Activated CD4-positive, alpha-beta T cell treated with anti-CD3 and anti-CD28 coated beads for 36 hours (primary cell): ENCODE data around the gene SLC6A11. TPM values are rescaled to one million over a fixed set of nuclear protein-coding genes. Genes with fewer than 3 reads are reported as not detected.

Experiments used
- ATAC-seq: fragments of 200-7000 bp; cut with Tn5 transposase; one replicate; pipeline ENCODE4 v1.10.0; 2021; ENCODE audit warnings: mild to moderate bottlenecking, moderate library complexity
- CTCF ChIA-PET: fragments of 350-600 bp; sonication (Branson Sonifier 250); formaldehyde crosslinking; loops from one replicate; lab custom pipeline; 2021; ENCODE audit warnings: antibody characterized with exemption; lab: Charles Lee
- POLR2A ChIA-PET: fragments of 350-600 bp; sonication (Branson Sonifier 250); formaldehyde crosslinking; loops from one replicate; lab custom pipeline; 2021; ENCODE audit warnings: antibody characterized with exemption, inconsistent platforms; lab: Charles Lee
- DNase-seq: peaks from one replicate; pipeline ENCODE4 v3.0.0-alpha.2; 2020
- H3K27ac Mint-ChIP-seq: one replicate; pipeline ENCODE4 v1.8.0; 2021; ENCODE audit warnings: mixed read lengths
- H3K27me3 Mint-ChIP-seq: one replicate; pipeline ENCODE4 v1.8.0; 2021; ENCODE audit warnings: mixed read lengths
- H3K36me3 Mint-ChIP-seq: one replicate; pipeline ENCODE4 v1.8.0; 2021; ENCODE audit warnings: low read depth, mixed read lengths
- H3K4me1 Mint-ChIP-seq: one replicate; pipeline ENCODE4 v1.8.0; 2021; ENCODE audit warnings: mixed read lengths
- H3K4me3 Mint-ChIP-seq: one replicate; pipeline ENCODE4 v1.8.0; 2021; ENCODE audit warnings: mild to moderate bottlenecking, moderate library complexity, mixed read lengths
- H3K9me3 Mint-ChIP-seq: one replicate; pipeline ENCODE4 v1.8.0; 2021; ENCODE audit warnings: low read depth, mixed read lengths
- intact Hi-C, 2 experiments: fragments of 100-400 bp; cut with DNase I in 1 of 2; cut with micrococcal nuclease in 1 of 2; formaldehyde crosslinking; loops; one replicate each; pipeline versions ENCODE4 v1.14.2 to v1.15.1; 2022 to 2024; cut with DNase I, micrococcal nuclease
- total RNA-seq, 2 experiments: library from RNA; stranded (reverse); gene quantifications; one replicate each; pipeline ENCODE4 v1.2.3, GENCODE V29; 2021

Gene SLC6A11
- total RNA-seq, 2 experiments from 2014 or later = not detected

GRCh38 chr3:10822055-10822454 is 6.0 kb downstream of the SLC6A11 start:
- no peak overlapping the region for H3K27ac Mint-ChIP-seq
- ChIA-PET POLR2A (no interaction called here), CTCF (interaction anchor here (0.5 kb wide), 1 partner anchor 123 kb away, joined by 3 read pairs; no protein-coding TSS in a partner anchor)
- no peaks in the 10 kb centered on the region for H3K9me3 Mint-ChIP-seq
- H3K4me1 Mint-ChIP-seq = no peaks in the 10 kb centered on the region
- intact Hi-C loops = no loop called here
- no peaks in the 10 kb centered on the region for H3K36me3 Mint-ChIP-seq
- H3K4me3 Mint-ChIP-seq = no peak overlapping the region
- ATAC-seq = no peak
- peaks cover 18% of the 10 kb centered on the region for H3K27me3 Mint-ChIP-seq
- DNase-seq = no peak

DNA sequence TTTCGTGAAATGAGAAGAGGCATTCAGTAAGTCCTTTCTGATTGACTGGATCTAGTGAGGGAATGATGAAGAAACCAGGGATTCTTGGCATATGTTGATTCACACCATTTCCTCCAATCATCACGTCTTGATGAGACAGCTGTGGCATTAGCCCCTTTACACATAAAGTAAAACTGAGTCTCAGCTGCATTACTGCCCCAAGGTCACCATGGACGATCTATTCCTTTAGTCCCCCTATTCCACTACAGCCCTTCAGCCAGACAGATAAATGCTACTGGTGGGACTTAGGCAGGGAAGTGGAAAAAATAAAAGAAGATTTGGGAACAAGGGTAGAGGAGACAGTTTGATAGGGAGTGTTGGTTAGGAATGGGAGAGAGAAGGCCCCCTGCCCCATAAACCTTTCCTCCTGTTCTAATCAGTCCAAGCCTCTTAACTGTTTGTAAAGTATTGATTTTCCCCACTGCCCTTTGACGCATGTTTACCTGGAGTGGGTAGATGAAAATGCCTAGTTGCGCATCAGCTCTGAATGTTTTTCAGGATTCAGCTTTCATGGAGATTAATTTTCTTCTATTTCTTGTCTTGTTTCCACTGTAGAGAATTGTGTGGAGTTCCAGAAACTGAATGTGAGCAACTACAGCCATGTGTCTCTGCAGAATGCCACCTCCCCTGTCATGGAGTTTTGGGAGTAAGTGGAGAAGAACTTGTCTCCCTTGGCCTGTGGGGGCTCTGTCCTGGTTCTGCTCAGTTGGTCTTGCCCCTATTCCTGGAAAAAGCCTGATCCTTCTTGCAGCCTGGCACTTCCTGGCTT is 6.9 kb downstream of the SLC6A11 start:
- ATAC-seq = no peak
- ChIA-PET POLR2A (no interaction called here), CTCF (no interaction called here)
- intact Hi-C loops = no loop called here
- Mint-ChIP-seq H3K4me3 (no peak overlapping the region), H3K27ac (no peak overlapping the region), H3K27me3 (peaks cover 13% of the 10 kb centered on the region), H3K9me3 (no peaks in the 10 kb centered on the region), H3K4me1 (no peaks in the 10 kb centered on the region), H3K36me3 (no peaks in the 10 kb centered on the region)
- DNase-seq = no peak

DNA sequence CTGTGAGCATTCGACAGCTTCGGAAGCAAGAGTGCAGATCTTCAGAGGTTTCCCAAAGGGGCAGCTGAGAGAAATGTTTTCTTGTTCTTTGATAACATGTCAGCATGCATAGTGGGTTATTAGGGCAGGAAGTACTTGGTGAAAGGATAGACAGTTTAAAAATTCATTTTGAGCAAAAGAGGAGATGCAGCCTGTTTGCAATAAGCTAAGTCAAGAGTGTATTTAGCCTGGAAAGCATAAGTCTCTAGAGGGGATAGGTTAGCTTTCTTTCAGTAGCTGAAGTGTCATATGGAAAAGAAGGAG is 7.4 kb downstream of the SLC6A11 start:
- CTCF ChIA-PET = no interaction called here
- no peaks in the 10 kb centered on the region for H3K4me1 Mint-ChIP-seq

GRCh38 chr3:10824468-10824867 is 8.4 kb downstream of the SLC6A11 start:
- Mint-ChIP-seq H3K36me3 (no peaks in the 10 kb centered on the region), H3K9me3 (no peaks in the 10 kb centered on the region), H3K27ac (no peak overlapping the region), H3K4me1 (no peaks in the 10 kb centered on the region), H3K4me3 (no peak overlapping the region), H3K27me3 (peaks cover 11% of the 10 kb centered on the region)
- intact Hi-C loops = no loop called here
- CTCF ChIA-PET = interaction anchor here (0.8 kb wide), 1 partner anchor 12 kb away, joined by 3 read pairs; no protein-coding TSS in a partner anchor
- ATAC-seq = no peak
- POLR2A ChIA-PET = no interaction called here
- no peak for DNase-seq

More for the DNA sequence above, 7.4 kb downstream of the SLC6A11 start:
- Mint-ChIP-seq H3K9me3 (no peaks in the 10 kb centered on the region), H3K4me3 (no peak overlapping the region), H3K27ac (no peak overlapping the region), H3K27me3 (peaks cover 13% of the 10 kb centered on the region), H3K36me3 (no peaks in the 10 kb centered on the region)
- intact Hi-C loops = no loop called here
- DNase-seq = no peak
- no peak for ATAC-seq
- POLR2A ChIA-PET = no interaction called here

DNA sequence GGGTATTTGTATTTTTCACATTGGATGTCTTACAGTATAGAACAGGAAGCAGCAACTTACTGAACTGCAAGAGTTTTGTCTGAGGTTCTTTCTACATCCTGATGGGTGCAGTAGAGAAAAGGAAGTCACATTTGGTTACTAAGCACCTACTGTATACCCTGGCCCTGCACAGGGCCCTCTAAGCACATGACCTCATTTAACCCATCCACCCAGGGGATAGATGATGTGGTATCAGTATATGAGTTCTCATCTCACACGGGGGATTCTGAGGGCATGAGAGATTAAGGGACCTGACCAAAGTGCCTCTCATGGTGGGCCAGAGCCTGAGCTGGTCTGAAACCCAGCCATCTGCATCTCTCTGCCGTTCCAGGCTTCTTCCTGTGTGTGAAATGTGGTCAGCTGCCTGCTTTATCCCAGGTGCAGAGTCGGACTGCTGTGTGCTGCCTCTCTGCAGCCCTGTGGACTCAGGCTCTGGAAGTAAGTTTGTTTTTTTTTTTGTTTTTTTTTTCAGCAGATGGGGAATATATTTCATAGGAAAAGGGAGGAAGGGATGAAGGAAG is 17.9 kb downstream of the SLC6A11 start:
- Mint-ChIP-seq H3K27me3 (peaks cover 2% of the 10 kb centered on the region), H3K27ac (no peak overlapping the region), H3K4me1 (no peaks in the 10 kb centered on the region), H3K36me3 (no peaks in the 10 kb centered on the region), H3K4me3 (no peak overlapping the region), H3K9me3 (no peaks in the 10 kb centered on the region)
- ChIA-PET POLR2A (no interaction called here), CTCF (interaction anchor here (0.6 kb wide), 1 partner anchor 19 kb away, joined by 3 read pairs; no protein-coding TSS in a partner anchor)
- ATAC-seq (peak; percentile 47), DNase-seq (no peak)
- intact Hi-C loops = no loop called here

DNA sequence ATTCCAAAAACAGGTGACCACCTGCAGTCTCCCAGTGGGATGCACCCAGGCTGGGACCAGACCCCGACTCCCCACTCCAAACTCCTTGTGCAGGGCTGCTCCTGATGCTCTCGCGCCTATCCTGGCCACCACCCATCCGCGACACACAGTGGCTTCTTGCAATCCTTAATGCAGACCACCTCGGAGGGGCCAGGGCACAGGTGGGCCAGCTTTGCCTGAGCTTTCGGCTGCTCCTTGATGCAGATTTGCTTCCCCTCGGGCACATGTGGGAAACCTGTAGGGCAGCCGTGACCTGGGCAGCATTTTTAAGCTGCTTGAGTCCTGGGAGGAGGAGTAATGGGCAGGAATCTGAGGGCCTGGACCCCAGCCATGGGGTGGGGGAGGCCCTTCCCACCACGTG is 18.9 kb downstream of the SLC6A11 start:
- ChIA-PET POLR2A (no interaction called here), CTCF (interaction anchor here (0.8 kb wide), 1 partner anchor 77 kb away, joined by 3 read pairs; no protein-coding TSS in a partner anchor)
- Mint-ChIP-seq H3K9me3 (no peaks in the 10 kb centered on the region), H3K27me3 (peaks cover 7% of the 10 kb centered on the region), H3K4me3 (no peak overlapping the region), H3K27ac (no peak overlapping the region), H3K36me3 (no peaks in the 10 kb centered on the region), H3K4me1 (no peaks in the 10 kb centered on the region)
- ATAC-seq (no peak), DNase-seq (no peak)
- intact Hi-C loops = loop anchor here in 1 of 2 experiments (1.0 kb wide), 1 partner anchor 48 kb away; no protein-coding TSS in a partner anchor

GRCh38 chr3:10835406-10835805 is 19.4 kb downstream of the SLC6A11 start:
- intact Hi-C loops = loop anchor here in 1 of 2 experiments (1.0 kb wide), 1 partner anchor 48 kb away; no protein-coding TSS in a partner anchor
- ChIA-PET CTCF (interaction anchor here (0.7 to 0.8 kb wide), 2 partner anchors 23 to 47 kb away, joined by 3 read pairs; no protein-coding TSS in a partner anchor), POLR2A (no interaction called here)
- Mint-ChIP-seq H3K4me1 (no peaks in the 10 kb centered on the region), H3K27me3 (peaks cover 12% of the 10 kb centered on the region), H3K4me3 (no peak overlapping the region), H3K36me3 (no peaks in the 10 kb centered on the region), H3K27ac (no peak overlapping the region), H3K9me3 (no peaks in the 10 kb centered on the region)
- ATAC-seq = no peak
- DNase-seq = peak; percentile 17

DNA sequence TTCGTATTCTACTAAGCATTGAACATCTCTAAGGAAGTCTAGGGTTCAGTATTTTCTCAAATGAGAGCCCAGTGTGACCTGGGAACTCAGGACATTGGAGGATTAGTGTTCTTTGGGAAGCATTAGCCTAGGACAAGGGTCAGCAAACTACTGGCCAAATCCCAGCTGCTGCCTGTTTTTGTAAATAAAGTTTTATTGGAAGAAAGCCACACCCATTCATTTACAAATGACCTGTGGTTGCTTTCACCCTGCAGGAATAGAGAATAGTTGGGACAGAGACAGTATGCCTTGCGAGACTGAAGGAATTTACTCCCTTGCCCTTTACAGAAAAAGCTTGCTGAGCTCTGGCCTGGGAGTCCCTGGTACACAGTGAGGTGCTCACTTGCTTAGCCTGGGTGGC is 20.6 kb downstream of the SLC6A11 start:
- ATAC-seq = no peak
- Mint-ChIP-seq H3K36me3 (no peaks in the 10 kb centered on the region), H3K27ac (no peak overlapping the region), H3K4me3 (no peak overlapping the region), H3K27me3 (peaks cover 15% of the 10 kb centered on the region), H3K4me1 (no peaks in the 10 kb centered on the region), H3K9me3 (no peaks in the 10 kb centered on the region)
- ChIA-PET POLR2A (no interaction called here), CTCF (interaction anchor here (0.6 to 1.2 kb wide), 5 partner anchors 11 to 169 kb away, joined by 3 read pairs; no protein-coding TSS in a partner anchor)
- no peak for DNase-seq
- intact Hi-C loops = no loop called here

- ChIA-PET POLR2A (no interaction called here), CTCF (interaction anchor here (0.7 to 0.8 kb wide), 2 partner anchors 65 to 223 kb away, joined by 3 read pairs; no protein-coding TSS in a partner anchor)
- intact Hi-C loops = no loop called here
- DNase-seq (no peak), ATAC-seq (no peak)
- Mint-ChIP-seq H3K4me3 (no peak overlapping the region), H3K27me3 (peaks cover 15% of the 10 kb centered on the region), H3K36me3 (no peaks in the 10 kb centered on the region), H3K27ac (no peak overlapping the region), H3K9me3 (no peaks in the 10 kb centered on the region), H3K4me1 (no peaks in the 10 kb centered on the region)
These were observed 21.8 kb downstream of the SLC6A11 start for GRCh38 chr3:10837849-10838248.

- POLR2A ChIA-PET = no interaction called here
- Mint-ChIP-seq H3K4me1 (no peaks in the 10 kb centered on the region), H3K36me3 (no peaks in the 10 kb centered on the region), H3K27ac (no peak overlapping the region), H3K4me3 (no peak overlapping the region), H3K27me3 (peaks cover 13% of the 10 kb centered on the region), H3K9me3 (no peaks in the 10 kb centered on the region)
- no peak for DNase-seq
- no peak for ATAC-seq
- intact Hi-C loops = no loop called here
- CTCF ChIA-PET = no interaction called here
These were observed 23.1 kb downstream of the SLC6A11 start for GRCh38 chr3:10839167-10839566.

DNA sequence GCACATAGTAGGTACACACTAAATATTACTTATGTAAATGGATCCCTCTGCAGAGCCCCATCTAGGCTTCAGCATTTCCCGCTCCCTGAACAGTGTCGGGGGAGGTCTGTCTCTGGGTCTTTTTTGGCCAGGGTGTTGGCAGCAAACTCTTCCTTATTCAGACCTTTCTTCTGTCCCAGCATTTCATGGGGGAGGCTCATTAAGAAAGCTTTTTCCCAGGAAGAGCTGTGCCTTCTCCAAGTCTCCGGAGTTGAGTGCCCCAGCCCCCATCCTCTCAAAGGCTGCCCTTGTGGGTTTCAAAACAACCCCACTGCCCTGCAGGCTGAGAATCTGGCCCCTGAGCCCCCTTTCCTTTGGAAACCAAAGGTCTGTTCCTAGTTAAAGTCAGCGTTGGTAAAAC is 25.1 kb downstream of the SLC6A11 start:
- DNase-seq (no peak), ATAC-seq (no peak)
- intact Hi-C loops = no loop called here
- H3K4me1 Mint-ChIP-seq = no peaks in the 10 kb centered on the region
- CTCF ChIA-PET = no interaction called here
- H3K36me3 Mint-ChIP-seq = no peaks in the 10 kb centered on the region
- no peak overlapping the region for H3K27ac Mint-ChIP-seq
- no peaks in the 10 kb centered on the region for H3K9me3 Mint-ChIP-seq
- H3K27me3 Mint-ChIP-seq = peaks cover 21% of the 10 kb centered on the region
- H3K4me3 Mint-ChIP-seq = no peak overlapping the region
- POLR2A ChIA-PET = no interaction called here
